ENCODE results near the gene COL6A6.

COL6A6 gene, protein sequence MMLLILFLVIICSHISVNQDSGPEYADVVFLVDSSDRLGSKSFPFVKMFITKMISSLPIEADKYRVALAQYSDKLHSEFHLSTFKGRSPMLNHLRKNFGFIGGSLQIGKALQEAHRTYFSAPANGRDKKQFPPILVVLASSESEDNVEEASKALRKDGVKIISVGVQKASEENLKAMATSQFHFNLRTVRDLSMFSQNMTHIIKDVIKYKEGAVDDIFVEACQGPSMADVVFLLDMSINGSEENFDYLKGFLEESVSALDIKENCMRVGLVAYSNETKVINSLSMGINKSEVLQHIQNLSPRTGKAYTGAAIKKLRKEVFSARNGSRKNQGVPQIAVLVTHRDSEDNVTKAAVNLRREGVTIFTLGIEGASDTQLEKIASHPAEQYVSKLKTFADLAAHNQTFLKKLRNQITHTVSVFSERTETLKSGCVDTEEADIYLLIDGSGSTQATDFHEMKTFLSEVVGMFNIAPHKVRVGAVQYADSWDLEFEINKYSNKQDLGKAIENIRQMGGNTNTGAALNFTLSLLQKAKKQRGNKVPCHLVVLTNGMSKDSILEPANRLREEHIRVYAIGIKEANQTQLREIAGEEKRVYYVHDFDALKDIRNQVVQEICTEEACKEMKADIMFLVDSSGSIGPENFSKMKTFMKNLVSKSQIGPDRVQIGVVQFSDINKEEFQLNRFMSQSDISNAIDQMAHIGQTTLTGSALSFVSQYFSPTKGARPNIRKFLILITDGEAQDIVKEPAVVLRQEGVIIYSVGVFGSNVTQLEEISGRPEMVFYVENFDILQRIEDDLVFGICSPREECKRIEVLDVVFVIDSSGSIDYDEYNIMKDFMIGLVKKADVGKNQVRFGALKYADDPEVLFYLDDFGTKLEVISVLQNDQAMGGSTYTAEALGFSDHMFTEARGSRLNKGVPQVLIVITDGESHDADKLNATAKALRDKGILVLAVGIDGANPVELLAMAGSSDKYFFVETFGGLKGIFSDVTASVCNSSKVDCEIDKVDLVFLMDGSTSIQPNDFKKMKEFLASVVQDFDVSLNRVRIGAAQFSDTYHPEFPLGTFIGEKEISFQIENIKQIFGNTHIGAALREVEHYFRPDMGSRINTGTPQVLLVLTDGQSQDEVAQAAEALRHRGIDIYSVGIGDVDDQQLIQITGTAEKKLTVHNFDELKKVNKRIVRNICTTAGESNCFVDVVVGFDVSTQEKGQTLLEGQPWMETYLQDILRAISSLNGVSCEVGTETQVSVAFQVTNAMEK (N-terminal part only)

DNA sequence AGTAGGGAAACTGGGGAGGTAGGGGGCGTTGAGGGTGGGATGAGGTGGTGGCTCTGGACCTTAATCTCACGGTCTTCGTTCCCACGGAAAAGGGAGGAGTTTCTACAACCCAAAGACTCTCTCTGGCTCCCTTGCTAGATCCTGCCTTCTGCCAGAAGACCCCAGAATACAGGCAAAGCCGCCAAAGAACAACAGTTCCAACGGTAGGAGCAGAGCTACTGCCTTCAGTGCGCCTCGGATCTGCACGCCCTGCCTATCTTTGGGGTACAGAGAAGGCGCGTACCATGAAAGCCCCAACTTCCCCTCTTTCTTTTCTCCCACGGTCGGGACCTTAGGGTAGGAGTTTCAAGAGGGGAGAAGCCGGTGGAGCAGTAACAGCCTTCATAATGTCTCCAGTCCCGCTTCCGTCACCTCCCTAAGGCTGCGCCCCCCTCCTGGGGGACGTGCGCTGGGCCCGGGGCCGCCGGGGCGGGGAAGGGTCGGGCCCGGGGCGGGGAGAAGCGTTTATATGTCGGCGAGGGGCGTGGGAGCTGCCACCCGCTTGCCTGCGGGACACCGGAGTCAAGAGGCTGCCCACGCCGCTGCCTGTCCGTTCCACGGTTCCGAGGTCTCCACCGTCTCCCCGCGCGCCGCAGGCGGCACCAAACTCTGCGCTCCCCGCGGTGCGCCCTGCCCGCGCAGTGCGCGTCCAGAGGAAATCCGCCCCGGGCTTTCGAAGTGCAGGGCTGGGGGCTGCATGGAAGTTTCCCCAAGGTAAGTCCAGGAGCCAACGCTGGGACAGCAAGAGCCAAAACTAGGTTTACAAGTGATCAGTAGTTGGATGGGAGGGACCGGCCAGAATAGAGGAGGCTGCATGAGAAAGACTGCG lies at the start of gene COL6A6:
TSS of gene COL6A6 (plus strand) at position 533 of the 868 bp plus-strand sequence. CDS start 43,188 bp downstream, outside the sequence.
- DNase-seq (ENCODE audit: low read depth) = no peak
- H3K4me3 ChIP-seq (ENCODE audit: low read length) = no peak within 1 kb of the TSS
- TF ChIP-seq, protein P1, sequence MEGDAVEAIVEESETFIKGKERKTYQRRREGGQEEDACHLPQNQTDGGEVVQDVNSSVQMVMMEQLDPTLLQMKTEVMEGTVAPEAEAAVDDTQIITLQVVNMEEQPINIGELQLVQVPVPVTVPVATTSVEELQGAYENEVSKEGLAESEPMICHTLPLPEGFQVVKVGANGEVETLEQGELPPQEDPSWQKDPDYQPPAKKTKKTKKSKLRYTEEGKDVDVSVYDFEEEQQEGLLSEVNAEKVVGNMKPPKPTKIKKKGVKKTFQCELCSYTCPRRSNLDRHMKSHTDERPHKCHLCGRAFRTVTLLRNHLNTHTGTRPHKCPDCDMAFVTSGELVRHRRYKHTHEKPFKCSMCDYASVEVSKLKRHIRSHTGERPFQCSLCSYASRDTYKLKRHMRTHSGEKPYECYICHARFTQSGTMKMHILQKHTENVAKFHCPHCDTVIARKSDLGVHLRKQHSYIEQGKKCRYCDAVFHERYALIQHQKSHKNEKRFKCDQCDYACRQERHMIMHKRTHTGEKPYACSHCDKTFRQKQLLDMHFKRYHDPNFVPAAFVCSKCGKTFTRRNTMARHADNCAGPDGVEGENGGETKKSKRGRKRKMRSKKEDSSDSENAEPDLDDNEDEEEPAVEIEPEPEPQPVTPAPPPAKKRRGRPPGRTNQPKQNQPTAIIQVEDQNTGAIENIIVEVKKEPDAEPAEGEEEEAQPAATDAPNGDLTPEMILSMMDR (conservative IDR thresholded peaks at IDR 0.05; ENCODE audit: low read depth, low read length) = no peak

DNA sequence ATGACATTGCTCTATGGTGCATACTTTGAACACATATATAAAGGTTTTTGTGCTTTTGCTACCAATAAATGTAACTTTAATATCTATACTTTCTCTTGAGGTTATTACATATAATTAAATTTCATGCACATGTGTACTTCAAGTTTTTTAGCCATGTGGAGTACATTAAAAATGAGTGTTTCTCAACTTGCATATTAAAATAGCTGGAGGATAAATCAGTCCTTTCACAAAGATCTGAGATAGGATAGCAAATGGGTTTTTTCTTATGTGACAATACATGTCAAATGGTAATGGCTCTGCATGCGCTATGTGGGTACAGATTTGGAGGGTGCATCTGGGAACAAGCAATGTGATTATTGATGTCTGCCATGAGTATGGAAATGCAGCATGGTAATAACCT lies 48.7 kb upstream of the COL6A6 start:
- TF ChIP-seq, protein P1 (conservative IDR thresholded peaks at IDR 0.05; ENCODE audit: low read depth, low read length) = no peak
- no peak overlapping the region for H3K4me3 ChIP-seq (ENCODE audit: low read length)

DNA sequence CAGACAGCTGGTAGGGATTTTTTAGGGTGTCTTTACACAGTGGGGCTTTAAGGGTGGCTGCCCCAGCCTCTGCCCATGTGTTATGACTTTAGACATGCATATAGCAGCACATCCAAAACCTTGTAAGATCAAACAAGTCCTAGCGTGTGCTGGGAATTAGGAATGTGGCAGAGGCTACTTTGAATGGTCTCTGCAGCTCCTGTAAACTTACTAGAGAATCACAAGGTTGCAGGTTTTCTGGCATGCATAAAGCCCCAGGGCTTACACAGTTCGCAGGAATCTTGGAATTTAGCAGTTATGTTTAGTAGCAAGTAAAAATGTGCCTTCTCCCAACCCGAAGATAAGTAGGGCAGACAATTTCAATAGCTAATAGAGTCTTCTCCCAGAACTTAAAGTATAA lies 46.9 kb upstream of the COL6A6 start:
- DNase-seq (ENCODE audit: low read depth) = no peak
- no peak overlapping the region for H3K4me3 ChIP-seq (ENCODE audit: low read length)
- TF ChIP-seq, protein P1 (conservative IDR thresholded peaks at IDR 0.05; ENCODE audit: low read depth, low read length) = no peak

More for the DNA sequence above, 48.7 kb upstream of the COL6A6 start:
- no peak for DNase-seq (ENCODE audit: low read depth)

DNA sequence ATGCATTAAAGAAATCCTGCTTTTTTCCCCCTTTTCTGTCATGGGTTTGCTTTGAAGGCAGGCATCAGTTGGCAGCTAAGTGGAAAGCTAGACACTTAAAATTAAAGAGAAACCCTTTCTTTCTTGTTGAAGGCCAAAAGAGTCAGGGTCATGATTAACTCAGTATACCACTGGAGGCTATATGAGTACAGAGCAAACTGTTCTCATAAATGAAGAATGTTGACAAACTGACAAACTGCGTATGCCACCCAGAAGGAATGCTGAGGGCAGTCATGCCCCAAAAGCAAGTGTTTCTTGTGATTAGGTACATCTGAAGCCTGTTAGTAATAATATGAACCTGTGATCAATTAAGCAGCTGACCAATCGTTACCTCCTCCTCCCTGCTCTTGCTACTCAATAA lies 43.6 kb upstream of the COL6A6 start:
- TF ChIP-seq, protein P1 (conservative IDR thresholded peaks at IDR 0.05; ENCODE audit: low read depth, low read length) = no peak
- H3K4me3 ChIP-seq (ENCODE audit: low read length) = no peak overlapping the region
- no peak for DNase-seq (ENCODE audit: low read depth)

DNA sequence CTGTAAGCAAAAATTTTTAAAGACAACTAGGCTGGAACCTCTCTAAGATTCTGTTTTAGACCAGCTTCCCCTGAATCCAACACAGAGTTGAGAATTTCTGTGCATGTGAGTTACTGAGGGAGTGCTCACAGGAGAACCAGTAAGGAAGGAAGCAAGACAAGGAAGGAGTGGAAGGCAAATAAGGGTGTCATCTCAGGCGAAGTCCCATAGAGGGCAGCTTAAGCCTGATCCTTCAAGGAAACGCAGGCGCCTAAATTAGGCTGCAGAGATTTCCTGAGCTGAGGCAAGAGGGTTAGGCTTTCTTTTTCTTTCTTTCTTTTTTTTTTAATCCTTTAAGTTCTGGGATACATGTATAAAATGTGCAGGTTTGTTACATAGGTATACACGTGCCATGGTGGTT lies 36.2 kb upstream of the COL6A6 start:
- H3K4me3 ChIP-seq (ENCODE audit: low read length) = no peak overlapping the region
- TF ChIP-seq, protein P1 (conservative IDR thresholded peaks at IDR 0.05; ENCODE audit: low read depth, low read length) = peak; percentile 28
- DNase-seq (ENCODE audit: low read depth) = no peak

DNA sequence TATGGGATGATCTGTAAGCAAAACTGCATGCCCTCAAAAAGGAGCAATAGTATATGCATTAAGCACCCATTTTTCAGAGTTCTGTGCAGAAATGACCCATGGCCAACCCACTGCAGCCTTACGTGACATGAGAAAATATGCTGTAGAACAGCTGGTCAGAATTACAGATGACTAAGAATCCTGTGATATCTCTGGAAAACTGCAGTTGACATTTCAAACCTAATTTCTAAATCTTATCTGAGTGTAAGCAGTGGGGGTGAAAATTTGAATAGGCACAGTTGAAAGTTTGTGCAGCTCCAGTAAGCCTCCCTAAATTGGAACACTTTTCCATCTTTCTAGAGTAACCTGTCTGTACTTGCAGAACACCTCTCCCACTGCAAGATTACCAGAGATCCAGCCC lies 28.7 kb upstream of the COL6A6 start:
- no peak for DNase-seq (ENCODE audit: low read depth)
- no peak overlapping the region for H3K4me3 ChIP-seq (ENCODE audit: low read length)
- TF ChIP-seq, protein P1 (conservative IDR thresholded peaks at IDR 0.05; ENCODE audit: low read depth, low read length) = no peak
